Activated naive CD4-positive, alpha-beta T cell (primary cell): ENCODE data around the gene HRH1.
"Not testable (repeated sequence)": the region's sequence is repeated elsewhere in the genome, so short reads cannot be mapped to it uniquely, and the experiment has no call there.

Source experiments
- DNase-seq, 4 experiments: peaks; one replicate each; lab custom pipeline; 2025; lab: John Stamatoyannopoulos, UW

HRH1 gene

DNA sequence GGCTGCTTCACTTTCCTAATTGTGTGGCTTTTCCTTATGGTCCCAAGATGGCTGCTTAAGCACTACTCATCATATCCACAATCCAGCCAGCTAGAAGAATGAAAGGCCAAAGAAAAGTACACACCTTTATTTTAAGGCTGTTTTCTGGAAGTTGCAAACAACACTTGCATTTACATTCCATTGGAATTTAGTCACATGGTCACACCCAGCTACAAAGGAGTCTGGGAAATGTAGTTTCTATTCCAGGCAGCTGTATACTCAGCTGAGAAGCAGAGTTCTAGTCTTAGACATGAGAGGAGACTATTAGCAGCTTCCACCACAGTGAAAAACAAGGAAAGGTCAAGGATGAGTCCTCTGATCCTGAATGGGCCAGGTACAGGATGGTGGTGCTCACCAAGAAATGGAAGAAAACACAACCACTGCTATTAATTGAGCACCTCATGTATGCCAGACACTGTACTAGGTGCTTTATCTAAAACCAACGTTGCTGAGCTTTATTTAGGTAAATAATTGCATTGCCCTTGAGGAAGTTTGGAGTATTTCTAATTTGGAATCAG is 89.9 kb downstream of the HRH1 start:
- no peak for DNase-seq

DNA sequence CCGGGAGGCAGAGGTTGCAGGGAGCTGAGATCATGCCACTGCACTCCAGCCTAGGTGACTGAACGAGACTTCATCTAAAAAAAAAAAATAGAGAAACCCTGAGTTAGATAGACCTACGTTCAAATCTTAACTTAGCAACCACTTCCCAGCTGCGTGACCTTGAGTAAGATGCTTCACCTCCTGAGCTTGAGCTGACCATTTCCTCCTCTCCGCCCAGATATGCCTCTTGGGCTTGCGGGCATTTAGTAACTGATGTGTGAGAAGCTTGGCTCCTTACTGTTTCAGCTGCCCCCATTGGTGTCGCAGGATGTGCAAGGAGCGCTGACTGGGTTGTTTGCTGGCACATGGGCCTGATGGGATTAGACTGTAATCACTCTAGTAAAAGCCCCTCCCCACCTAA is 91.0 kb downstream of the HRH1 start:
- DNase-seq, result no peak

GRCh38 chr3:11245827-11246662 is 91.8 kb downstream of the HRH1 start:
- DNase-seq, result no peak

GRCh38 chr3:11246663-11246970 is 92.3 kb downstream of the HRH1 start:
- no peak for DNase-seq

DNA sequence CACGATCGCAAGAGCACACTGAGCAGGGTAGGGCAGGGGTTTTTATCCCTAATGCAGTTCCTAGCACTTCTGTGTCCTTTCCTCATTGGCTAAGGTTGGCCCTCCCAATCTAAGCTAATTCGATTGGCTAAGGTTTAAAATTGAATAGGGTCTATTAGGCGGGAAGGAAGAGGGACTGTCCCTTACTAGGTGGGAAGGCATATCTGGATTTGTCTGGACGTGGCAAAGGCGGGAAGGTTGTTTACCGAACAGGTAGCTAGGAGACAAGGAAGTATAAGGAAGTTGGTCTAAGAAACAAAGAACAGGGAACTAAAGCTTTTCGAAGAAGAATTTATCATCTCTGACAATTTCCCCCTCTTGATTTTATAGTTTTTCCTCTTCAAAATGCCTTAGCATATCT is 93.1 kb downstream of the HRH1 start:
- DNase-seq, result no peak

- no peak for DNase-seq
Observed at GRCh38 chr3:11248596-11248995, 94.3 kb downstream of the HRH1 start.

DNA sequence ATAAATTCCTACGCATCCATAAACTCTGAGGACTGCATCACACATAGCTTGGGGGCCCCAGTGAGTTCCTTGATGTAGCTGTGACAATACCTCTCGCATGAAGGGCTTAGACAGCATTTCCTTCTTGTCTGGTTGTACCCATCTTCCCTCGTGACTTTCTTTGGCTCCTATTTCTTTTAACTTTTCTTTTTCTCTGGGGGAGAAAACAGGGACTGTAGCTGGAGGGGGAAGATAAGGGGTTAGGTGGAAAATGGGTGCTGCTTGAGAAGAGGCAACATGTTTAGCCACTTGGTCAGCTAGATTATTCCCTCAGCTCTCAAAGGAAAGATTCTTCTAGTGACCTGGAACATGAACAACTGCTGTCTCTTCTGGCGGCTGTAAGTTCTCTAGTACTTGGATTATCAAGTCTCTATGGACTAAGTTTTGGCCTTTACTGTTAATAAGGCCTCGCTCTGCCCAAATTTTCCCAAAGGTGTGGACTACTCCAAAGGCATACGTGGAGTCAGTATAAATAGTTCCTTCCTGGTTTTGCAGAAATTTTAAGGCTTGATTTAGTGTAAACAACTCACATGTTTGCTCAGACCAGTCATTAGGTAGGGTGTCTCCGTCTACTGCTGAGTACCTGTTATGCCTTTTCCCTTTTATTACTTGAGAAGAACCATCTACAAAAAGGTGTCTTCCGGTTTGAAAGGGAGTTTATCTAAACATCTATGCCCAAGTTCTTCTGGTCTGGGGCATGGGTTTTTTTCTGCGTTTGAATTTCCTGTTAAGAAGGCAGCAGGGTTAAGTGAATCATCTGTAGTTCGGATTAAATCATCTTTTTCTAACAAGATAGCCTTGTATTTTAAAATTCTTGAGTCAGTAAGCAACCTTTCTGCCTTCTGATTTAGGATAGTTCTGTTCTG is 96.9 kb downstream of the HRH1 start:
- DNase-seq, result no peak

DNA sequence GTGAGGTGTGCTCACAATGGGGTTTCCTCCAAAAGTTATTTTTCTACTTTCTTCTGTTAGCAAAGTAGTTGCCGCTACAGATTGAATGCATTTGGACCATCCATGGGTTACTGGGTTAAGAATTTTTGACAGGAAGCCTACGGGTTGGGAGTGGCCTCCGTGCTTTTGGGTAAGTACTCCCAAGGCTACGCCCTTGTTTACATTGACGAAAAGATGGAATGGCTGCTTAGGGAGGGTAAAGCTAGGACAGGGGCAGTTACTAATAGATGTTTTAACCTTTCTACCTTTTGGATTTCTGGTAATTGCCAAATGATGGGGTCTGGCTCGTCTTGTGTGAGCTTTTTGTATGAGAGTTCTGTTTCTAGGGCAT is 97.5 kb downstream of the HRH1 start:
- DNase-seq, result no peak

DNA sequence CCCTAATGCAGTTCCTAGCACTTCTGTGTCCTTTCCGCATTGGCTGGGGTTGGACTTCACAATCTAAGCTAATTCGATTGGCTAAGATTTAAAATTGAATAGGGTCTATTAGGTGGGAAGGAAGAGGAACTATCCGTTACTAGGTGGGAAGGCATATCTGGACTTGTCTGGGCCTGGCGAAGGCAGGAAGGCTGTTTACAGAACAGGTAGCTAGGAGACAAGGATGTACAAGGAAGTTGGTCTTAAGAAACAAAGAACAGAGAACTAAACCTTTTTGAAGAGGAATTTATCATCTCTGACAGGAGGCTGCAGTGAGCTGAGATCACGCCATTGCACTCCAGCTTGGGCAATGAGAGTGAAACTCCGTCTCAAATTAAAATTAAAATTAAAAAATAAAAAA is 100.6 kb downstream of the HRH1 start:
- no peak for DNase-seq

GRCh38 chr3:11255537-11255936 is 101.2 kb downstream of the HRH1 start:
- not testable (repeated sequence) for DNase-seq

DNA sequence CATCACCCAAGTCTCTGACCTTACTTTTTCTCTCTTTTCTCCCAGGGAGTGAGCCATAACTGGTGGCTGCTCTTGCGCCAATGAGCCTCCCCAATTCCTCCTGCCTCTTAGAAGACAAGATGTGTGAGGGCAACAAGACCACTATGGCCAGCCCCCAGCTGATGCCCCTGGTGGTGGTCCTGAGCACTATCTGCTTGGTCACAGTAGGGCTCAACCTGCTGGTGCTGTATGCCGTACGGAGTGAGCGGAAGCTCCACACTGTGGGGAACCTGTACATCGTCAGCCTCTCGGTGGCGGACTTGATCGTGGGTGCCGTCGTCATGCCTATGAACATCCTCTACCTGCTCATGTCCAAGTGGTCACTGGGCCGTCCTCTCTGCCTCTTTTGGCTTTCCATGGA is 104.7 kb downstream of the HRH1 start:
- DNase-seq, result no peak

DNA sequence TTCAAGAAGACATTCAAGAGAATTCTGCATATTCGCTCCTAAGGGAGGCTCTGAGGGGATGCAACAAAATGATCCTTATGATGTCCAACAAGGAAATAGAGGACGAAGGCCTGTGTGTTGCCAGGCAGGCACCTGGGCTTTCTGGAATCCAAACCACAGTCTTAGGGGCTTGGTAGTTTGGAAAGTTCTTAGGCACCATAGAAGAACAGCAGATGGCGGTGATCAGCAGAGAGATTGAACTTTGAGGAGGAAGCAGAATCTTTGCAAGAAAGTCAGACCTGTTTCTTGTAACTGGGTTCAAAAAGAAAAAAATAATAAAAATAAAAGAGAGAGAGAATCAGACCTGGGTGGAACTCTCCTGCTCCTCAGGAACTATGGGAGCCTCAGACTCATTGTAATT is 106.2 kb downstream of the HRH1 start:
- DNase-seq, result no peak

DNA sequence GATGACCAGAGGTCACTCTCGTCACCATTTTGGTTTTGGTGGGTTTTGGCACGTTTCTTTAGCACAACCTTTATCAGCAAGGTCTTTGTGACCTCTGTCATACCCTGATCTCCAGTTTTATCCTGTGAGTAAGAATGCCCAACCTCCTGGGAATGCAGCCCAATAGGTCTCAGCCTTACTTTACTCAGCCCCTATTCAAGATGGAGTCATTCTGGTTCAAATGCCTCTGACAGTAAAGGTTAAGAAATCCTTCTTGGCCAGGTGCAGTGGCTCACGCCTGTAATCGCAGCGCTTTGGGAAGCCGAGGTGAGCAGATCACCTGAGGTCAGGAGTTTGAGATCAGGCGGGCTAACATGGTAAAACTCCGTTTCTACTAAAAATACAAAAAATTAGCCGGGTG is 114.7 kb downstream of the HRH1 start:
- DNase-seq, result no peak

- DNase-seq, result peak; percentile 88 to 95 (median 90)
Observed at GRCh38 chr3:11271986-11272904, 118.0 kb downstream of the HRH1 start, which contains the start of gene ATG7. ATG7 (plus strand) TSS chr3:11272397; CDS start chr3:11298696, 26,299 bp downstream.

DNA sequence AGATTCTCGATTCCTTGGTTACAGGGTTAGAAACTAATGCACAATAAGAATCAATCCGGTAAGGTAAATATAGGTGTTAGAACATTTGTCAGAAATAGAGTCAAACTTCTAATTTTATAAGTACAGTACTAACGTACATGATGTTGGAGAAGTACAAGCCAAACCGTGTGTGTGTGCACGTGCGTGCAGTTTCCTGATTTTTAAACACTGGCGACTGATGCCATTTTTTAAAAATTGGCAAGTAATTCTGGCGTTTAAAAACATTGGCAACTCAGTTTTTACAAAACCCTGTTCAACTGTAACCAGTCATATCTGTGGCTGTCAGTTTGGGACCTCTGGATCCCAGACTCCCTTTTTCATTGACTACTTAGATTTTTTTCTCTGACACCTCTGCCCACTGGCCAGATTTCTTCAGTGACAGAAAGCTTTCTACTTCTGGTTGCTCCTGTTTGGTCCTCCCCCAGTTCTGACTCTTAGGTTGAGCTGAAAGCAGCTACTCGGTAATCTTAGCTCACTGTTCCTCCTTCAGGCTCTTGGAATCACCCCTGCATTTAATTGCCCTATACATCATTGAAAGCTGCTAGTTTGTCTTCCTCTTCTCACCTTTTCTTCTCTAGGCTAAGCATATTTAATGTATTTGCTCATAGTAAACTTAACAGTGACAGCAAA is 118.7 kb downstream of the HRH1 start:
- DNase-seq, result no peak

- no peak for DNase-seq
Observed at GRCh38 chr3:11273891-11274291, 119.6 kb downstream of the HRH1 start.

- no peak for DNase-seq
Observed at GRCh38 chr3:11274566-11275142, 120.4 kb downstream of the HRH1 start.

GRCh38 chr3:11275926-11276325 is 121.6 kb downstream of the HRH1 start:
- DNase-seq, result no peak

GRCh38 chr3:11276901-11277300 is 122.6 kb downstream of the HRH1 start:
- DNase-seq, result no peak

GRCh38 chr3:11282250-11283138 is 128.2 kb downstream of the HRH1 start:
- no peak for DNase-seq
